GM12878 (cell line): ENCODE data around the gene PITPNM1. TPM values are rescaled to one million over a fixed set of nuclear protein-coding genes. Genes with fewer than 3 reads are reported as not detected.
"Not testable (repeated sequence)": the region's sequence is repeated elsewhere in the genome, so short reads cannot be mapped to it uniquely, and the experiment has no call there.

Source experiments
- ATAC-seq: fragments of 200-7000 bp; cut with Tn5 transposase; 3 replicates; pipeline ENCODE4 v1.9.1; 2020; ENCODE audit warnings: mild to moderate bottlenecking, moderate library complexity
- BruUV-seq: library from RNA; stranded (reverse); fragments of 400-500 nt; replicated peaks from 2 replicates; lab custom pipeline; 2021; lab: Mats Ljungman, UMichigan
- CTCF ChIA-PET: fragments of 300-600 bp; sonication (Branson Sonifier 250); formaldehyde crosslinking; extraction: SDS; loops from one replicate; lab custom pipeline; 2021; ENCODE audit warnings: inconsistent platforms; lab: Yijun Ruan, JAX
- POLR2A ChIA-PET: fragments of 350-600 bp; formaldehyde crosslinking; extraction: SDS; loops from one replicate; lab custom pipeline; 2021; ENCODE audit warnings: inconsistent platforms; lab: Charles Lee
- RAD21 ChIA-PET: fragments of 300-600 bp; sonication (Branson Sonifier 250); formaldehyde crosslinking; loops from one replicate; lab custom pipeline; 2023; ENCODE audit warnings: antibody characterized with exemption; ENCODE audit not compliant: unreplicated experiment; lab: Charles Lee
- SMC1A ChIA-PET: fragments of 300-600 bp; sonication (Branson Sonifier 250); formaldehyde crosslinking; loops from one replicate; lab custom pipeline; 2023; ENCODE audit not compliant: unreplicated experiment, uncharacterized antibody; lab: Charles Lee
- DNase-seq: peaks from one replicate; pipeline ENCODE4 v3.0.0-alpha.2; 2011; ENCODE audit warnings: low read depth, low spot score
- FAIRE-seq: peaks from 3 replicates; lab custom pipeline; 2011; peaks lifted over from hg19 to GRCh38; lab: Jason Lieb, UNC
- H2AFZ ChIP-seq: 2 replicates; pipeline ENCODE4 v1.6.0; 2011; ENCODE audit warnings: low read depth, low read length, control low read depth; ENCODE audit not compliant: control insufficient read depth
- H3K27ac ChIP-seq: 2 replicates; pipeline ENCODE4 v1.5.1; 2011; ENCODE audit warnings: control low read depth; ENCODE audit not compliant: control insufficient read depth, insufficient read depth
- H3K27me3 ChIP-seq, 2 experiments: replicated peaks in 1 of 2; 2 replicates each; pipeline versions ENCODE4 v1.6.0 to v1.6.1; 2011; ENCODE audit warnings: low read length in 1 of 2; ENCODE audit not compliant: control insufficient read depth in 2 of 2, insufficient read depth in 2 of 2
- H3K36me3 ChIP-seq, 2 experiments: 2 replicates each; pipeline ENCODE4 v1.5.1; 2011; ENCODE audit warnings: low read length in 1 of 2; ENCODE audit not compliant: control insufficient read depth in 2 of 2, insufficient read depth in 2 of 2
- H3K4me1 ChIP-seq: 2 replicates; pipeline ENCODE4 v1.6.1; 2011; ENCODE audit warnings: mild to moderate bottlenecking, low read length, moderate library complexity, mixed read lengths; ENCODE audit not compliant: control insufficient read depth, insufficient read depth
- H3K4me2 ChIP-seq: 2 replicates; pipeline ENCODE4 v1.6.0; 2011; ENCODE audit warnings: control low read depth; ENCODE audit not compliant: control insufficient read depth, insufficient read depth
- H3K4me3 ChIP-seq: fragments of 200-600 bp; sonication (generic); 2 replicates; pipeline ENCODE4 v1.5.1; 2016
- H3K79me2 ChIP-seq: 2 replicates; pipeline ENCODE4 v1.6.0; 2011; ENCODE audit warnings: low read length; ENCODE audit not compliant: control insufficient read depth, insufficient read depth
- H3K9ac ChIP-seq: 2 replicates; pipeline ENCODE4 v1.8.0; 2011; ENCODE audit warnings: low read length, control low read depth, mixed read lengths; ENCODE audit not compliant: control insufficient read depth, insufficient read depth
- H3K9me3 ChIP-seq: replicated peaks from 3 replicates; pipeline ENCODE4 v1.5.1; 2011; ENCODE audit warnings: mild to moderate bottlenecking, low read length; ENCODE audit not compliant: control insufficient read depth, insufficient read depth
- H4K20me1 ChIP-seq: 2 replicates; pipeline ENCODE4 v1.6.0; 2011; ENCODE audit not compliant: control insufficient read depth, insufficient read depth
- EGR1 ChIP-seq, 2 experiments: IDR thresholded peaks; 1 replicate in 1 of 2; 2 replicates in 1 of 2; pipeline ENCODE4 v1.6.1; 2011 to 2012; ENCODE audit warnings: low read depth in 2 of 2, low read length in 2 of 2, borderline replicate concordance in 1 of 2, mild to moderate bottlenecking in 1 of 2, moderate library complexity in 1 of 2
- IKZF1 ChIP-seq: fragments of 450-650 bp; conservative IDR thresholded peaks from 2 replicates; pipeline ENCODE4 v1.6.1; 2017; ENCODE audit warnings: antibody characterized with exemption, mild to moderate bottlenecking
- NR2C2 ChIP-seq: IDR thresholded peaks from 2 replicates; pipeline ENCODE4 v1.6.1; 2011; ENCODE audit warnings: borderline replicate concordance, low read depth; ENCODE audit not compliant: control insufficient read depth, insufficient read length
- RELA ChIP-seq: fragments of 450-650 bp; IDR thresholded peaks from 2 replicates; pipeline ENCODE4 v1.8.0; 2014; ENCODE audit warnings: borderline replicate concordance; ENCODE audit not compliant: partially characterized antibody
- WGBS: methylation state at CpG from one replicate; pipeline ENCODE4 v1.1.6; 2016; ENCODE audit warnings: low lambda C conversion rate; ENCODE audit not compliant: insufficient replicate concordance, insufficient coverage; ENCODE audit errors: missing lambda C conversion rate; 5-methylcytosine and 5-hydroxymethylcytosine counted together
- in situ Hi-C: fragments of 300-500 bp; cut with MboI; formaldehyde crosslinking; loops from 9 replicates; pipeline ENCODE4 v1.14.3; 2018; ENCODE audit warnings: mixed read lengths
- intact Hi-C: fragments of 100-400 bp; cut with micrococcal nuclease; formaldehyde crosslinking; loops from one replicate; pipeline ENCODE4 v1.14.2; 2022; ENCODE audit not compliant: unreplicated experiment
- polyA plus RNA-seq, 11 experiments: library from polyadenylated mRNA; depleted of rRNA in 4 of 11; unstranded in 6 of 11; stranded (reverse) in 5 of 11; fragments of >200 nt; fragmentation: Nextera tagmentation in 4 of 11; fragmentation: Illumina TruSeq in 1 of 11; extraction: Ambion mirVana in 4 of 11; extraction: Trizol in 1 of 11; gene quantifications; 1 replicate in 1 of 11; 2 replicates in 10 of 11; pipeline versions ENCODE4 v1.2.1 to v1.2.3, GENCODE V29; 2011 to 2016; ENCODE audit warnings: inconsistent platforms in 2 of 11, missing spikeins in 2 of 11, low read depth in 1 of 11
- total RNA-seq, 4 experiments: library from RNA; depleted of rRNA in 3 of 4; stranded (reverse); fragments of >200 nt in 3 of 4; fragmentation: Illumina TruSeq in 1 of 4; extraction: Trizol in 1 of 4; gene quantifications; 2 replicates each; pipeline versions ENCODE4 v1.2.1 to v1.2.3, GENCODE V29; 2013 to 2021
- TF ChIP-seq, protein P1 (sequence below): IDR thresholded peaks from 2 replicates; pipeline ENCODE4 v1.6.1; 2011; ENCODE audit warnings: mild to moderate bottlenecking, low read depth, low read length, moderate library complexity; ENCODE audit not compliant: insufficient replicate concordance

PITPNM1 gene
- total and polyA plus RNA-seq, 10 of the 15 experiments (the other 5 are each of a cell fraction or from before 2014, with no cell fraction given), result 0.11 to 56.8 (median 16.5) TPM

GRCh38 chr11:67516806-67517205, 11.6 kb upstream of the PITPNM1 start (continued):
- TF ChIP-seq IKZF1 (no peak), EGR1 (IDR thresholded peaks at IDR 0.05; ENCODE audit: borderline replicate concordance in 1 of 2, low read depth in 2 of 2, low read length in 2 of 2) (no peak)

DNA sequence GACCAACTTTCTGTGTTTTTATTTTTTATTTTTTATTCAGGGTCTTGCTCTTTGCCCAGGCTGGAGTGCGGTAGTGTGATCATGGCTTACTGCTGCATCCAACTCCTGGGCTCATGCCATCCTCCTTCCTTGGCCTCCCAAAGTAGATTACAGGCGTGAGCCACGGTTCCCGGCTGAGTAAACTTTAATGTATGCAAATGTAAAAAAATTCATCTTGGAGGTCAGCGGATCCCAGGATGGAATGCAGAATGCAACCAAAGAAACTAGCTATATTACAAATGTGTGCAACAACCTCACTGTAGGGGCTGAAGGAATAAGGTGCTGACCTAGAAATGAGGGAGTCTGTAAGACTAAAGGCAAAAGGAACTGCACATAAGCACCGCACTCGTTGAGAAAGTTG, 9.0 kb upstream of the PITPNM1 start:
- ATAC-seq, result no peak
- DNase-seq, result no peak
- H4K20me1 ChIP-seq, result no peaks in the 10 kb centered on the region
- in situ Hi-C loops (no loop called here), intact Hi-C loops (no loop called here)
- SMC1A ChIA-PET, result no interaction called here
- H3K36me3 ChIP-seq, result no peaks in the 10 kb centered on the region
- H3K27me3 ChIP-seq, result no peaks in the 10 kb centered on the region; a peak in 2 of 4 replicates
- no peak overlapping the region for H3K4me2 ChIP-seq
- H3K27ac ChIP-seq, result no peak overlapping the region
- peaks cover under 1% of the 10 kb centered on the region; the same call in 1 of the 2 replicates for H3K4me1 ChIP-seq
- FAIRE-seq, result no peak
- BruUV-seq, result no TSS peak
- H3K4me3 ChIP-seq, result no peak overlapping the region
- H3K9ac ChIP-seq, result no peak overlapping the region
- H3K79me2 ChIP-seq, result no peaks in the 10 kb centered on the region
- H2AFZ ChIP-seq, result no peak overlapping the region
- no peak for TF ChIP-seq NR2C2
- TF ChIP-seq RELA, result no peak
- TF ChIP-seq, protein P1, sequence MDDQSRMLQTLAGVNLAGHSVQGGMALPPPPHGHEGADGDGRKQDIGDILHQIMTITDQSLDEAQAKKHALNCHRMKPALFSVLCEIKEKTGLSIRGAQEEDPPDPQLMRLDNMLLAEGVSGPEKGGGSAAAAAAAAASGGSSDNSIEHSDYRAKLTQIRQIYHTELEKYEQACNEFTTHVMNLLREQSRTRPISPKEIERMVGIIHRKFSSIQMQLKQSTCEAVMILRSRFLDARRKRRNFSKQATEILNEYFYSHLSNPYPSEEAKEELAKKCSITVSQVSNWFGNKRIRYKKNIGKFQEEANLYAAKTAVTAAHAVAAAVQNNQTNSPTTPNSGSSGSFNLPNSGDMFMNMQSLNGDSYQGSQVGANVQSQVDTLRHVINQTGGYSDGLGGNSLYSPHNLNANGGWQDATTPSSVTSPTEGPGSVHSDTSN, result no peak
- RAD21 ChIA-PET, result no interaction called here
- WGBS, result 52% methylated on average over 7 of the region's 7 CpGs
- no peaks in the 10 kb centered on the region for H3K9me3 ChIP-seq
- CTCF ChIA-PET, result no interaction called here
- POLR2A ChIA-PET, result no interaction called here

- H3K27ac ChIP-seq, RAD21 ChIA-PET, H3K4me3 ChIP-seq, H3K9ac ChIP-seq, H3K4me2 ChIP-seq, BruUV-seq, H3K36me3 ChIP-seq, POLR2A ChIA-PET, H3K9me3 ChIP-seq, H2AFZ ChIP-seq, intact Hi-C loops, DNase-seq, ATAC-seq, SMC1A ChIA-PET, FAIRE-seq, in situ Hi-C loops, H4K20me1 ChIP-seq, H3K27me3 ChIP-seq: not testable (repeated sequence)
- H3K79me2 ChIP-seq, result peaks cover 13% of the 10 kb centered on the region
- CTCF ChIA-PET, result interaction anchor here (1.3 kb wide), 1 partner anchor 160 kb away, joined by 4 read pairs; no protein-coding TSS in a partner anchor
- WGBS, result 70% methylated on average over 4 of the region's 4 CpGs
- peaks cover 11% of the 10 kb centered on the region for H3K4me1 ChIP-seq
These were observed 6.4 kb upstream of the PITPNM1 start for GRCh38 chr11:67511558-67511957.
